K562 (cell line): ENCODE data around the gene TNNT1. TPM values are rescaled to one million over a fixed set of nuclear protein-coding genes. Genes with fewer than 3 reads are reported as not detected.

ENCODE experiments used
- ATAC-seq: fragments of 200-7000 bp; cut with Tn5 transposase; 3 replicates; pipeline ENCODE4 v1.9.1; 2020; ENCODE audit warnings: moderate library complexity
- BruUV-seq: library from RNA; stranded (reverse); fragments of 400-500 nt; replicated peaks from 2 replicates; lab custom pipeline; 2021; lab: Mats Ljungman, UMichigan
- CTCF ChIA-PET: fragments of 300-600 bp; formaldehyde crosslinking; extraction: SDS; loops from one replicate; lab custom pipeline; 2021; ENCODE audit warnings: low intra/inter-chr PET ratio; lab: Yijun Ruan, JAX
- POLR2A ChIA-PET: fragments of 300-600, 350-650 bp; sonication (Branson Sonifier 250); formaldehyde crosslinking; extraction: SDS; loops from one replicate; lab custom pipeline; 2021; ENCODE audit warnings: antibody characterized with exemption, inconsistent platforms; lab: Yijun Ruan, JAX
- DNase-seq, 4 experiments: peaks; one replicate each; pipeline versions ENCODE4 v3.0.0 to v3.0.0-alpha.2; 2011 to 2018; ENCODE audit warnings: low spot score in 3 of 4, mixed read lengths in 3 of 4; ENCODE audit errors: extremely low read depth in 1 of 4
- FAIRE-seq: peaks from 2 replicates; lab custom pipeline; 2011; peaks lifted over from hg19 to GRCh38; lab: Jason Lieb, UNC
- H2AFZ ChIP-seq: 2 replicates; pipeline ENCODE4 v1.6.0; 2011; ENCODE audit warnings: low read depth, low read length, control low read depth, inconsistent platforms
- H3K27ac ChIP-seq: fragments of 200-600 bp; 3 replicates; pipeline ENCODE4 v1.8.0; 2011; ENCODE audit warnings: low read depth, mild to moderate bottlenecking, control low read depth, inconsistent platforms, low read length, moderate library complexity, mixed read lengths; ENCODE audit errors: extremely low read depth
- H3K27me3 ChIP-seq, 2 experiments: fragments of 300-600 bp in 1 of 2; 2 replicates in 1 of 2; 3 replicates in 1 of 2; pipeline versions ENCODE4 v1.6.0 to v1.8.0; 2011; ENCODE audit warnings: inconsistent platforms in 2 of 2, low read length in 2 of 2, mild to moderate bottlenecking in 1 of 2, mixed read lengths in 1 of 2, moderate library complexity in 1 of 2; ENCODE audit not compliant: control insufficient read depth in 2 of 2, insufficient read depth in 2 of 2
- H3K36me3 ChIP-seq: fragments of 300-600 bp; 3 replicates; pipeline ENCODE4 v1.8.0; 2011; ENCODE audit warnings: mild to moderate bottlenecking, low read length, inconsistent platforms; ENCODE audit not compliant: control insufficient read depth, insufficient read depth
- H3K4me1 ChIP-seq, 2 experiments: fragments of 200-600 bp in 1 of 2; replicated peaks in 1 of 2; 2 replicates in 1 of 2; 3 replicates in 1 of 2; pipeline versions ENCODE4 v1.5.1 to v1.8.0; 2011; ENCODE audit warnings: inconsistent platforms in 2 of 2, low read length in 2 of 2, mild to moderate bottlenecking in 1 of 2, mixed read lengths in 1 of 2, moderate library complexity in 1 of 2; ENCODE audit not compliant: control insufficient read depth in 2 of 2, insufficient read depth in 2 of 2
- H3K4me2 ChIP-seq: 2 replicates; pipeline ENCODE4 v1.6.1; 2011; ENCODE audit warnings: low read length, control low read depth, inconsistent platforms, mixed read lengths; ENCODE audit not compliant: insufficient read depth
- H3K4me3 ChIP-seq: fragments of 200-600 bp; sonication (generic), shearing (Covaris generic); 2 replicates; pipeline ENCODE4 v1.5.1; 2016; ENCODE audit warnings: control low read depth, inconsistent platforms
- H3K79me2 ChIP-seq: fragments of 200-600 bp; 3 replicates; pipeline ENCODE4 v1.8.0; 2011; ENCODE audit warnings: low read length, inconsistent platforms; ENCODE audit not compliant: control insufficient read depth, insufficient read depth
- H3K9ac ChIP-seq, 2 experiments: 2 replicates each; pipeline versions ENCODE4 v1.6.0 to v1.6.1; 2011; ENCODE audit warnings: low read depth in 2 of 2, low read length in 2 of 2, control low read depth in 1 of 2, inconsistent platforms in 1 of 2, mild to moderate bottlenecking in 1 of 2, mixed read lengths in 1 of 2; ENCODE audit not compliant: insufficient read depth in 1 of 2
- H3K9me1 ChIP-seq: one replicate; pipeline ENCODE4 v1.6.0; 2011; ENCODE audit warnings: inconsistent platforms, mild to moderate bottlenecking, low read length, moderate library complexity; ENCODE audit not compliant: control insufficient read depth, insufficient read depth
- H3K9me3 ChIP-seq: replicated peaks from 2 replicates; pipeline ENCODE4 v1.5.1; 2011; ENCODE audit warnings: low read depth, low read length, inconsistent platforms; ENCODE audit not compliant: control insufficient read depth, insufficient read depth
- H4K20me1 ChIP-seq: replicated peaks from 2 replicates; pipeline ENCODE4 v1.6.1; 2011; ENCODE audit warnings: low read length, inconsistent platforms, mixed read lengths; ENCODE audit not compliant: control insufficient read depth, insufficient read depth
- ARID1B ChIP-seq: fragments of 450-650 bp; IDR thresholded peaks from 2 replicates; pipeline ENCODE4 v1.6.1; 2016; ENCODE audit warnings: antibody characterized with exemption, mild to moderate bottlenecking, inconsistent platforms
- DMBX1 ChIP-seq: fragments of 250-450 bp; sonication (Bioruptor Pico); IDR thresholded peaks from 2 replicates; pipeline ENCODE4 v1.8.0; 2022; ENCODE audit warnings: inconsistent platforms, mild to moderate bottlenecking, moderate library complexity, borderline replicate concordance
- E2F3 ChIP-seq: fragments of 250-450 bp; sonication (Bioruptor Pico); IDR thresholded peaks from 2 replicates; pipeline ENCODE4 v1.4.0; 2020; ENCODE audit warnings: mild to moderate bottlenecking
- ESRRA ChIP-seq: fragments of 450-650 bp; IDR thresholded peaks from 2 replicates; pipeline ENCODE4 v1.6.1; 2014; ENCODE audit warnings: low read depth, mild to moderate bottlenecking, moderate library complexity, borderline replicate concordance
- FOXA1 ChIP-seq: fragments of 450-650 bp; IDR thresholded peaks from 2 replicates; pipeline ENCODE4 v1.6.1; 2016; ENCODE audit warnings: mild to moderate bottlenecking, borderline replicate concordance
- GABPA ChIP-seq: fragments of 200-800 bp; sonication (Bioruptor generic); conservative IDR thresholded peaks from 2 replicates; pipeline ENCODE4 v1.6.1; 2016; ENCODE audit warnings: low read depth, missing genetic modification characterization, missing compliant biosample characterization
- HNRNPK ChIP-seq: fragments of 200-400 bp; formaldehyde crosslinking; IDR thresholded peaks from one replicate; pipeline ENCODE4 v1.6.1; 2018; ENCODE audit warnings: mild to moderate bottlenecking, low read depth, low read length; ENCODE audit not compliant: poor library complexity, severe bottlenecking
- PKNOX1 ChIP-seq: fragments of 450-650 bp; IDR thresholded peaks from 2 replicates; pipeline ENCODE4 v1.6.1; 2016
- POLR2G ChIP-seq: fragments of 200-400 bp; formaldehyde crosslinking; IDR thresholded peaks from 2 replicates; pipeline ENCODE4 v1.6.1; 2017; ENCODE audit warnings: low read depth, mild to moderate bottlenecking, antibody characterized with exemption, low read length, moderate library complexity
- SIRT6 ChIP-seq: IDR thresholded peaks from one replicate; pipeline ENCODE4 v1.6.1; 2012; ENCODE audit warnings: low read depth, mild to moderate bottlenecking, control low read depth, inconsistent platforms, low read length, moderate library complexity
- SNRNP70 ChIP-seq: fragments of 200-400 bp; formaldehyde crosslinking; optimal IDR thresholded peaks from 2 replicates; pipeline ENCODE3; 2017; ENCODE audit warnings: low read depth, low read length
- VEZF1 ChIP-seq: fragments of 200-800 bp; sonication (Bioruptor generic); IDR thresholded peaks from 2 replicates; pipeline ENCODE4 v1.6.1; 2017; ENCODE audit warnings: missing genetic modification characterization, missing compliant biosample characterization
- ZNF174 ChIP-seq: fragments of 250-450 bp; sonication (Bioruptor Pico); IDR thresholded peaks from 2 replicates; pipeline ENCODE4 v1.4.0; 2020; ENCODE audit warnings: mild to moderate bottlenecking
- ZSCAN29 ChIP-seq: fragments of 450-650 bp; IDR thresholded peaks from 2 replicates; pipeline ENCODE4 v1.6.1; 2017
- WGBS: fragments of 100-300 bp; shearing (Covaris generic); methylation state at CpG from one replicate; pipeline ENCODE4 v1.1.6; 2016; ENCODE audit warnings: low coverage, mixed read lengths; ENCODE audit not compliant: insufficient coverage; ENCODE audit errors: missing lambda C conversion rate; 5-methylcytosine and 5-hydroxymethylcytosine counted together
- in situ Hi-C: fragments of 300-500 bp; cut with MboI; formaldehyde crosslinking; loops from 4 replicates; pipeline ENCODE4 v1.15.0; 2018; ENCODE audit warnings: inconsistent platforms, mixed read lengths
- intact Hi-C: fragments of 100-400 bp; cut with micrococcal nuclease; formaldehyde crosslinking; loops from 2 replicates; pipeline ENCODE4 v1.14.2; 2022
- polyA plus RNA-seq, 8 experiments: library from polyadenylated mRNA; depleted of rRNA in 4 of 8; stranded (reverse) in 5 of 8; unstranded in 3 of 8; fragments of >200 nt; fragmentation: Nextera tagmentation in 2 of 8; fragmentation: Illumina TruSeq in 1 of 8; extraction: Ambion mirVana in 2 of 8; extraction: Trizol in 1 of 8; gene quantifications; 2 replicates each; pipeline versions ENCODE4 v1.2.1 to v1.2.3, GENCODE V29; 2011 to 2014; ENCODE audit warnings: inconsistent platforms in 1 of 8, missing spikeins in 1 of 8
- total RNA-seq, 7 experiments: library from RNA; depleted of rRNA in 6 of 7; stranded (reverse); fragments of >200 nt in 6 of 7; fragmentation: Illumina TruSeq in 2 of 7; extraction: Trizol in 2 of 7; gene quantifications; 2 replicates each; pipeline versions ENCODE4 v1.2.1 to v1.2.3, GENCODE V29; 2011 to 2021; ENCODE audit warnings: low replicate concordance in 1 of 7

The TNNT1 gene
- total and polyA plus RNA-seq, 9 of the 15 experiments (the other 6 are each of a cell fraction or from before 2014, with no cell fraction given), result 31.8 to 390 (median 227) TPM

GRCh38 chr19:55189403-55189835 lies 40.4 kb upstream of the TNNT1 start:
- H3K79me2 ChIP-seq, result no peaks in the 10 kb centered on the region
- no peaks in the 10 kb centered on the region for H3K9me3 ChIP-seq
- no peaks in the 10 kb centered on the region for H4K20me1 ChIP-seq
- H3K9me1 ChIP-seq, result no peaks in the 10 kb centered on the region
- H3K9ac ChIP-seq, result peak overlapping the region in 1 of 2 experiments; percentile 83; a peak in 2 of 4 replicates
- ATAC-seq, result peak; percentile 15; the same call in 1 of the 3 replicates
- ChIA-PET CTCF (no interaction called here), POLR2A (interaction anchor here (0.8 kb wide), 2 partner anchors 9 to 126 kb away, joined by 3 to 4 read pairs; partner anchors contain the start of gene SYT5)
- no peak for DNase-seq
- H3K27ac ChIP-seq, result no peak overlapping the region
- no peak overlapping the region for H2AFZ ChIP-seq
- H3K4me3 ChIP-seq, result no peak overlapping the region
- peaks cover 0 to 12% of the 10 kb centered on the region in 2 experiments; a peak in 1 of 5 replicates for H3K4me1 ChIP-seq
- H3K36me3 ChIP-seq, result peaks cover 14% of the 10 kb centered on the region
- no peak overlapping the region for H3K4me2 ChIP-seq
- TF ChIP-seq POLR2G, result peak; percentile 45
- TF ChIP-seq SIRT6, result no peak
- in situ Hi-C loops, result no loop called here
- FAIRE-seq, result no peak
- no peaks in the 10 kb centered on the region for H3K27me3 ChIP-seq
- intact Hi-C loops, result no loop called here
- BruUV-seq, result no TSS peak
- 71% methylated on average over 13 of the region's 15 CpGs for WGBS

- H3K27ac ChIP-seq, result peak overlapping the region; percentile 25; the same call in 1 of the 3 replicates
- 48% methylated on average over 8 of the region's 8 CpGs for WGBS
- BruUV-seq, result no TSS peak
- H3K27me3 ChIP-seq, result no peaks in the 10 kb centered on the region
- no peaks in the 10 kb centered on the region for H3K9me1 ChIP-seq
- no peak overlapping the region for H3K4me3 ChIP-seq
- H3K9me3 ChIP-seq, result no peaks in the 10 kb centered on the region
- intact Hi-C loops, result no loop called here
- CTCF ChIA-PET, result no interaction called here
- POLR2A ChIA-PET, result interaction anchor here (0.8 kb wide), 1 partner anchor 9 kb away, joined by 4 read pairs; the partner anchor contains the start of gene SYT5
- DNase-seq (peak in 2 of 4 experiments; percentile 29 to 32), ATAC-seq (peak; percentile 73), FAIRE-seq (no peak)
- in situ Hi-C loops, result no loop called here
- no peaks in the 10 kb centered on the region for H3K79me2 ChIP-seq
- 0 out of 2 replicates have a peak overlapping the region, but pooled peaks have one; percentile 3 for H2AFZ ChIP-seq
- peak overlapping the region in 1 of 2 experiments; percentile 82; a peak in 2 of 4 replicates for H3K9ac ChIP-seq
- H4K20me1 ChIP-seq, result no peaks in the 10 kb centered on the region
- H3K4me1 ChIP-seq, result peaks cover 0 to 12% of the 10 kb centered on the region in 2 experiments; a peak in 1 of 5 replicates
- peaks cover 9% of the 10 kb centered on the region; the same call in 2 of the 3 replicates for H3K36me3 ChIP-seq
- no peak overlapping the region for H3K4me2 ChIP-seq
- TF ChIP-seq E2F3 (CRISPR knock-in tag), result no peak
- no peak for TF ChIP-seq ZNF174
- TF ChIP-seq GABPA, result 0 out of 2 replicates have a peak, but pooled peaks have one; percentile 36
- no peak for TF ChIP-seq DMBX1
- TF ChIP-seq VEZF1 (CRISPR knock-in tag), result peak; percentile 22; the same call in 1 of the 2 replicates
- no peak for TF ChIP-seq ARID1B
- TF ChIP-seq SNRNP70, result no peak
- TF ChIP-seq FOXA1, result no peak
- TF ChIP-seq ESRRA, result no peak
- no peak for TF ChIP-seq ZSCAN29
- TF ChIP-seq HNRNPK, result no peak
- TF ChIP-seq PKNOX1, result 0 out of 2 replicates have a peak, but pooled peaks have one; percentile 6
These were observed 39.6 kb upstream of the TNNT1 start for GRCh38 chr19:55188625-55189024.
